HG02798 (cell line): ENCODE results near the gene HSD17B12.
A peak's percentile ranks its signal among the peaks of the same experiment; 100 is the strongest.
"Not testable (repeated sequence)": the region's sequence is repeated elsewhere in the genome, so short reads cannot be mapped to it uniquely, and the experiment has no call there.

ENCODE experiments used
- ATAC-seq: cut with Tn5 transposase; IDR thresholded peaks from one replicate; pipeline ENCODE4 v1.9.1; 2021; ENCODE audit warnings: mild to moderate bottlenecking; ENCODE audit not compliant: unreplicated experiment, poor library complexity

HSD17B12 gene

DNA sequence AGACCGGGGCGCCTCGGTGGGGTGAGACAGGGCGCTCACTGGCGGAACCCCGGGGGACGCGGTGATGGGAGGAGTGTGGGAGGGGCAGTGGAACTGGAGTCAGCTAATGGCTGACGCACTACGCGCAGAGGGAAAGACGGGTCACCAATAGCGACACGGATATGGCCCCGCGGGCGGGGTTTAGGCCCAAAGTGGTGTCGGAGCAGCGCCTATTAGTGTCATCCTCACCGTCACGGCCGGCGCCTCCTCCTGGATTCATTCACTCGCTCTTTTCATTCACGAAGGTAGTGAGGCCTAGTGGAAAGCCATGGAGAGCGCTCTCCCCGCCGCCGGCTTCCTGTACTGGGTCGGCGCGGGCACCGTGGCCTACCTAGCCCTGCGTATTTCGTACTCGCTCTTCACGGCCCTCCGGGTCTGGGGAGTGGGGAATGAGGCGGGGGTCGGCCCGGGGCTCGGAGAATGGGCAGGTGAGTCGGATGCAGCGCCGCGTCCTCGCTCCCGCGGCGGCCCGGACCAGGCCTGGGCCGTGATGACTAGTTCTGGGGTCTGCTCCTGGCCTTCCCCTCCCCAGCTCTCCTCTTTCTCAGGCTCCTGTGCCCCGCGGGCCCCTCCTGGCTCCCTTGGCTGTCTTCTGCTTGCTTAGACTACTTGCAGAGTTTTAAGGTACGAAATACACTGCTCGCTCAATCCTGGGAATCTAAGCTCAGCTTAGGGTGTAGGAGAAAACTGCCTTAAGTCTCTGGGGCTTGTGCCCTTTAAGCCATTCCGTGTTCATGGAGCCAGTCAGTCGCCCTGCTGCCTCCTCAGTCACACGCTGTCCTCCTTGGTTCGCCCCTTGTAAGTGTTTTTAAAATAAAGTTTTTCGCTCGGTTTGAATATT, at the start of gene HSD17B12:
HSD17B12 (plus strand) TSS at position 218 of the 880 bp plus-strand sequence; CDS start at position 308, 90 bp downstream.
- peak; percentile 98 for ATAC-seq

- ATAC-seq = no peak
Observed at GRCh38 chr11:43631732-43632131, 48.8 kb upstream of the HSD17B12 start.

DNA sequence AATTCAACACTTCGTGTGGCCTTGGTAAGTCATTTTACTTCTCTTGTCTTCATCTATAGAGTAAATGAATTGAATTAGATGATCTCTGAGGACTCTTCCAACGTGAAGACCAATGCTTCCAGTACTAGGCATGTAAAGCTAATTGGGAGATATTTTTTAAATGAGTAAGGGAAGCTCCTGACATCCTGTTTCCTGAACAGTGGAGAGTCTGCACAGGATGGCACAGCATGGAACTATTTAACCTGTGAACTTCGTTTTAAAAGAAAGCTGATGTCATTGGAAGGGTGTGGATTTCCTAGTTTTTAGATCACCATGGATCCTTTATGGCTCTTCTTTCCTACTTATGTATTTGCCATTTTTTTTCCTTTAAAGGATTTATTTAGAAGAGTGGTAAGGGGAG, 48.4 kb upstream of the HSD17B12 start:
- ATAC-seq = no peak

DNA sequence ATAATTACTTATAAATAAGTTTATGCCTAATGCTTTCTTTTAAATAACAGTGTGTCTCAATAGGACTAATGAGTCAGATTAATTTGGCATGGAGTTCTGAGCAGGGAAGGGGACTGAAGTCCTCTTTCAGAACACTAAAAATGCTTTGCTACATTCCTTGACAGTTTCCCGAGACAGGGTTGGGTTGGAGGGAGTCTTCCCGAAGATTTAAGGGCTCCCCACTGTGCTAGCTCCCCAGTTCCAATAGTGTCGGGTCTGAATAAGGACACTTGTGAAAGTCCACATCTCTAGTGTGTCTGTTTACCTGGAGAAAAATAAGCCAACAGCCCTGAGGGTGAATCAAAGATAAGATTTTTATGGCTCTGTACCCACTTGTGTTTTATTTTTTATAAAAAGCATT, 41.8 kb upstream of the HSD17B12 start:
- no peak for ATAC-seq

GRCh38 chr11:43639224-43639623, 41.3 kb upstream of the HSD17B12 start:
- no peak for ATAC-seq

GRCh38 chr11:43639920-43640319, 40.6 kb upstream of the HSD17B12 start:
- no peak for ATAC-seq

- peak; percentile 100 for ATAC-seq
Observed at GRCh38 chr11:43643898-43644620, 36.5 kb upstream of the HSD17B12 start.

- no peak for ATAC-seq
Observed at GRCh38 chr11:43644621-43645299, 35.8 kb upstream of the HSD17B12 start.

DNA sequence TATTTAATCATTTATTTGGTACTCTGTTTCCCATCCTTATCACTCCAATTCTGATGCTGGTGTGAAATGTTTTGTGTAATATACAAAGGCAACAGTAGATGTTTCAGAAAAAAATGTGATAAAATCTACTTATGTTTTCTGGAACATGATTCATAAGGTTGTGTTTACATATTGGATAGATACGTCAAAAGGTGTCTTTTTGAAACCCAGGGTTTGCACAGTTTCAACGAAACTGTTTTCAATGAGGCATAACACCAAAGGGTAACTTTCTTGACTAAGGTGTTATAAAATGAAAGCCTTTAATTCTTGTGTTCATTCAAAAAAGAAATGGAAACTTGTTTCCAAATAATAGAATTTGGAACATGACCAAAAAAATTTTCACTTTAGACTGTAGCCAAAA, 33.8 kb upstream of the HSD17B12 start:
- ATAC-seq = no peak

DNA sequence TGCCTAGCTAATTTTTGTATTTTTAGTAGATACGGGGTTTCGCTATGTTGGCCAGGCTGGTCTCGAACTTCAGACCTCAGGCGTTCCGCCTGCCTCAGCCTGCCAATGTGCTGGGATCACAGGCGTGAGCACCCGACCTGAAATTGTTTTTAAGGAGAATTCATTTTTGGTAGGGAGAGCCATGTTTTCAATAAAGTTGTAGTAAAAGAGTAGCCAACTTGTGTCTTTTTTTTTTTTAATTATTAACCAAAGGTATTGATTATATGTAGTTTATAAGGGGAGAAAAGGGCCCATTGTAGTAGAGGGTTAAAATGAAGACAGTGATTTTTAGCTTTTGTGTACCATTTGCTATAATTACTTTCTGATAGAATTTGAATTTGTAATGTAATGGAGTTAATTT, 31.6 kb upstream of the HSD17B12 start:
- ATAC-seq = no peak

DNA sequence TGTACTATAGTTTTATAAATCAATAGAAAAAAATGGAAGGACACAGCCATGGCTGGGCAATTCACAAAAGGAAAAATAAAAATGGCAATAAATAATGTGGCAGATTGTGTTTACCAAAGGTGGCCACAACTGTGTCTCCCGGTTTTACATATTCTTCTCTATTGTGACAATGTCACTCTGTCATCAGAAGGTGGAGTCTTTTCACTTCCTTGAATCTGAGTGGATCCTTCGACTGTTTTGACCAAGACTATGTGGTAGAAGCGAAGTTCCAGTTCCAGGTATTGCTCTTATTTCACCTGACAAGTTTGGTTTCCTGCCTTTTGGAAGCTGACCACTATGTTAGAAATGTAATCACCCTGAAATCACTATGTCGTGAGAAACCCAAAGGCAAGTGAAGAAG, 31.0 kb upstream of the HSD17B12 start:
- no peak for ATAC-seq

- ATAC-seq = no peak
Observed at GRCh38 chr11:43649921-43650320, 30.6 kb upstream of the HSD17B12 start.

DNA sequence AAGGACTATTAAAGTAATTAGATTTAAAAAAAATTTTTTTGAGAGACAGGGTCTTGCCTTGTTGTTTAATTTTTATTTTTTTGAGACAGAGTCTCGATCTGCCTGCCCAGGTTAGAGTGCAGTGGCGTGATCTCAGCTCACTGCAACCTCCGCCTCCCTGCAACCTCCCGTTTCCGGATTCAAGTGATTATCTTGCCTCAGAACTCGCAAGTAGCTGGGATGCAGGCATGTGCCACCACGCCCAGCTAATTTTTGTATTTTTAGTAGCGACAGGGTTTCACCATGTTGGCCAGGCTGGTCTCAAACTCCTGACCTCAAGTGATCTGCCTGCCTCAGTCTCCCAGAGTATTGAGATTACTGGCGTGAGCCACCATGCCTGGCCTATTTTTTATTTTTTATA, 17.5 kb upstream of the HSD17B12 start:
- not testable (repeated sequence) for ATAC-seq

DNA sequence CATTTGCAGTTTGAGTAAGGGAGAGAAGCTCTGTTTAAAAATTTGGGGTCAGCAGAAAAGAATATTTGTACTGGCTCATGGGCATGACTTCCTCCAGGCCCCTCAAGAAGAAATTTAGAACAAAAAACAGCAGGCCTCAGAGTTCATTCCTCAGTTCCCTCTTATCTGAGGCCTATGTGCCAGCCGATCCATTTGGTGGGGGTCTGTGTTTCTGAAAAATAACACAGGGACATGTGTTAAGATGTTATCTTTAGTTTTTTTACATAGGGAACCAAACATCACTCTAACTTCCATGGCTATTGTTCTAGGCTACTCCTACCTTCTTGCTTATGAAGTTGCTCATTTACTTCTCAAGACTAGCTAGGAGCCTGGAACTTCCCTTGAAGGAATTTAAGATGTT, 16.2 kb upstream of the HSD17B12 start:
- ATAC-seq = no peak

DNA sequence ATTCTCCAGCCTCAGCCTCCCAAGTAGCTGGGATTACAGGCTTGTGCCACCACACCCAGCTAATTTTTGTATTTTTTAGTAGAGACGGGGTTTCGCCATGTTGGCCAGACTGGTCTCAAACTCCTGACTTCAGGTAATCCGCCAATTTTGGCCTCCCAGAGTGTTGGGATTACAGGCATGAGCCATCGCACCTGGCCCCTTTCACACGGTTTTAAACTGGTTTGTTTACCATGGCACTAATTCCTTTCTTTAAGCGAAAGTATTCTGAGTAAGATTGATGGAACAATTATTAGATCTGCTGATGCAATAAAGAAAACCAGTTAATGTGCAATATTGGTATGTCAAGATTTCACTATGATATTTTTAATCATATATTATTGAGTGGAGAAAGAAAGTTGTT, 9.3 kb upstream of the HSD17B12 start:
- not testable (repeated sequence) for ATAC-seq

DNA sequence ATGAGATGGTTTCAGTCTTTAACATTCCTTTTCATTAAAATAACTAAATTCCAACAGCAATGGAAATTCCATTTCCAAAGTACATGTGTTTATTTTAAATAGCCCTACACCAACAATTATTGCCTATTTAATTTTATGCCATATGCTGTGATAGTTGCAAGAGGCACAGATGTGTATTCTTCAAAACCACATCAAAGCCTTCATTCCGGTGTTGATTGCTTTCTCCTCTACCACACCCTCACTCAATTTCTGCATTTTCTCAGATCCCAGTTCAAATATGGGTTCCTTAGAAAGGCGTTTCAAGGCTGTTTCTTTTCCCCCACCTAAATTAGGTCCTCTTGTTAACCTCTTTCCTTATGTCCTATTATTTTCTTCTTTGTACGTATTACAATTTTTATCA, 6.0 kb upstream of the HSD17B12 start:
- no peak for ATAC-seq

DNA sequence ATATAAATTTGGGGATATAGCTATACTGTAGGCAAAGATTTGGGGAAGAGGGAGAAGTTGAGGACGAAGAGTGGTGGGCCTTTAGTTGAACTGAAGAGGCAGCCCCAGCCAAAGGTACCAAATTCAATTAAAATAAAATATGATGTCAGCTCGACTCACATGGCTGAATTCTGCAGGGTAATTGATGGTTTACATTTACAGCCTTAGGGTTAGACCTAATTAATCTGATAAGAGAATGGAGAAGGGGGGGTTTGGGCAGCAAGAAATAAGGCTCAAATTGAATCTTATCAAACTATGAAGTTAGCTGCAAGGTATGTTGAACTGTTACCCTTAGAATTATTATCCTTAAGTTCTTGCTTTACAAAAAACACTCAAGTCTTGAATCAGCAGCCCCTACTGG, 3.6 kb upstream of the HSD17B12 start:
- ATAC-seq = no peak

GRCh38 chr11:43681401-43681942, 934 bp downstream of the HSD17B12 start:
- ATAC-seq = no peak

GRCh38 chr11:43682081-43682480, 1.5 kb downstream of the HSD17B12 start:
- ATAC-seq = not testable (repeated sequence)

DNA sequence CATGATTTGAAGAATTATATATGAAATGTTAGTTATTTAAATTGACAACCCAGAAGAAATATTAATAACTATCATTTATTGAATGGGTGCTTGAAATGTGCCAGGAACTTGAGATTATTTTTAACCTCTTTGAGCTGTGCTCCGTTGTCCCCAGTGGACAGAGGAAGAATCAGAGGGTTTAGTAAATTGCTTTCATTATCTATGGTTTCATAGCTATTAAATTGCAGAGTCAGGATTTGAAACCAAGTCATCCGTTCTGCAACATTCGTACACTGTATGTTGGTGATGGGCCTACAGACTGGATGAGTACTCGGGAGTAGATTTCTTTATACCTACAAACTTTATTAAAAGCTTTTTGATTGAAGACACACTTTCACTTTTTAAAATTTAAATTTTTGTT, 4.9 kb downstream of the HSD17B12 start:
- no peak for ATAC-seq

DNA sequence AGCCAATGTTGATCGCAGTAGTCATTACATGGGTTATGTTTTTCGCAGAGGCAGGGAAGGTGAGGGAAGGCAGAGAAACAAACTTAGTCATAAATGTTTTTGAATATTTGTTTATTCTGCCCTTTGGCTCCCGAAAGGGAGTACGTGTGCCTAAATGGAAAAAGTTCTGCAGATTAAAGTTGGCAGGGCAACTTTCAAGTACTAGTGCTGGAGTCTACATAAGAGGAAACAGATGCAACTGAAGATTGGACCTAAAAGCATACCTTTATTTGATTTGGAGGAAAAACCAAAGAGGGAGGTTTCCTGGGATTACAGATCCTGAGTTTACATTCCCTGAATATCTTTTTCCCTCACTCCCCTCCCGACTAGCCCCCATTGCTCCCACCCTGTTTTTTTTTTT, 5.7 kb downstream of the HSD17B12 start:
- ATAC-seq = no peak
